Measurements from ENCODE around the gene LGALS3.

LGALS3 gene

GRCh38 chr14:55120571-55121495 lies 8.2 kb upstream of the LGALS3 start:
- TF ChIP-seq CTCF (IDR thresholded peaks at IDR 0.05; ENCODE audit: low read depth, low read length): no peak
- H3K4me3 ChIP-seq (ENCODE audit: low read depth, low read length): no peak overlapping the region
- in situ Hi-C loops (cut with HindIII; ENCODE audit: low sequenced_read_pairs): no loop called here
- DNase-seq (ENCODE audit: low read depth, low spot score): no peak

GRCh38 chr14:55121628-55122439 lies 7.2 kb upstream of the LGALS3 start:
- TF ChIP-seq CTCF (IDR thresholded peaks at IDR 0.05; ENCODE audit: low read depth, low read length): no peak
- no peak overlapping the region for H3K4me3 ChIP-seq (ENCODE audit: low read depth, low read length)
- DNase-seq (ENCODE audit: low read depth, low spot score): no peak
- in situ Hi-C loops (cut with HindIII; ENCODE audit: low sequenced_read_pairs): no loop called here

- no peak for TF ChIP-seq CTCF (IDR thresholded peaks at IDR 0.05; ENCODE audit: low read depth, low read length)
- in situ Hi-C loops (cut with HindIII; ENCODE audit: low sequenced_read_pairs): no loop called here
- no peak for DNase-seq (ENCODE audit: low read depth, low spot score)
Observed at GRCh38 chr14:55122440-55122986, 6.5 kb upstream of the LGALS3 start.

GRCh38 chr14:55123101-55123500 lies 6.0 kb upstream of the LGALS3 start:
- no peak for TF ChIP-seq CTCF (IDR thresholded peaks at IDR 0.05; ENCODE audit: low read depth, low read length)
- DNase-seq (ENCODE audit: low read depth, low spot score): peak; percentile 93
- in situ Hi-C loops (cut with HindIII; ENCODE audit: low sequenced_read_pairs): no loop called here
- H3K4me3 ChIP-seq (ENCODE audit: low read depth, low read length): no peak overlapping the region

More at GRCh38 chr14:55122440-55122986, 6.5 kb upstream of the LGALS3 start:
- no peak overlapping the region for H3K4me3 ChIP-seq (ENCODE audit: low read depth, low read length)

GRCh38 chr14:55123852-55124639 lies 5.0 kb upstream of the LGALS3 start:
- TF ChIP-seq CTCF (IDR thresholded peaks at IDR 0.05; ENCODE audit: low read depth, low read length): no peak
- in situ Hi-C loops (cut with HindIII; ENCODE audit: low sequenced_read_pairs): no loop called here
- DNase-seq (ENCODE audit: low read depth, low spot score): no peak
- H3K4me3 ChIP-seq (ENCODE audit: low read depth, low read length): no peak overlapping the region
